Retinal pigment epithelial cell (primary cell): ENCODE data around the gene WDR89.

Experiments
- DNase-seq: peaks from one replicate; pipeline ENCODE4 v3.0.0-alpha.2; 2010; ENCODE audit warnings: low read depth
- H3K4me3 ChIP-seq: 2 replicates; pipeline ENCODE4 v1.5.1; 2011; ENCODE audit warnings: mild to moderate bottlenecking, low read length, control low read depth, moderate library complexity
- TF ChIP-seq, protein P1 (sequence below): conservative IDR thresholded peaks from 2 replicates; pipeline ENCODE4 v1.5.1; 2011; ENCODE audit warnings: low read depth, low read length, control low read depth, inconsistent platforms

WDR89 gene

DNA sequence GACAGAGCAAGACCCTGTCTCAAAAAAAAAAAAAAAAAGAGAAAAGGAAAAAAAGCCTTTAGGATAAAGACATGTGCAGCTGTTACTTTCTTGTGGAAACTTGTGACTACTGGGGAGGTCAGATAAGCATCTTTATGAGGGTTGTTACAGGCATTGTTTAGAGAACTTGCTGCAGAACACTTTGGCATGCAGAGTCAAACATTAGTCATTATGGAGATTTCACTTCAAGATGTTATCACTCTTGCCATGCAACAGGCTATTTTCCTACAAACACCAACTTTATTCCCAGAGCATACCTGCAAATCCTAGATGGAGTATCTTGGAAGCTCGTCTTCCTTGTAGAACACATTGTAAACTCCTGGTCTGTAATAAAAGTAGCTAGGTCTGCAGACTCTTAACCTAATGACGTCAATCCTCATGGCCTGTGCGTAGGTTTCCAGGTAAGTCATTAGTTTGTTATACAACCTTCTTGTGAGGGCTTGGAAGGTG lies 36.3 kb upstream of the WDR89 start:
- TF ChIP-seq, protein P1, sequence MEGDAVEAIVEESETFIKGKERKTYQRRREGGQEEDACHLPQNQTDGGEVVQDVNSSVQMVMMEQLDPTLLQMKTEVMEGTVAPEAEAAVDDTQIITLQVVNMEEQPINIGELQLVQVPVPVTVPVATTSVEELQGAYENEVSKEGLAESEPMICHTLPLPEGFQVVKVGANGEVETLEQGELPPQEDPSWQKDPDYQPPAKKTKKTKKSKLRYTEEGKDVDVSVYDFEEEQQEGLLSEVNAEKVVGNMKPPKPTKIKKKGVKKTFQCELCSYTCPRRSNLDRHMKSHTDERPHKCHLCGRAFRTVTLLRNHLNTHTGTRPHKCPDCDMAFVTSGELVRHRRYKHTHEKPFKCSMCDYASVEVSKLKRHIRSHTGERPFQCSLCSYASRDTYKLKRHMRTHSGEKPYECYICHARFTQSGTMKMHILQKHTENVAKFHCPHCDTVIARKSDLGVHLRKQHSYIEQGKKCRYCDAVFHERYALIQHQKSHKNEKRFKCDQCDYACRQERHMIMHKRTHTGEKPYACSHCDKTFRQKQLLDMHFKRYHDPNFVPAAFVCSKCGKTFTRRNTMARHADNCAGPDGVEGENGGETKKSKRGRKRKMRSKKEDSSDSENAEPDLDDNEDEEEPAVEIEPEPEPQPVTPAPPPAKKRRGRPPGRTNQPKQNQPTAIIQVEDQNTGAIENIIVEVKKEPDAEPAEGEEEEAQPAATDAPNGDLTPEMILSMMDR = no peak
- DNase-seq = peak; percentile 50
- H3K4me3 ChIP-seq = no peak overlapping the region

DNA sequence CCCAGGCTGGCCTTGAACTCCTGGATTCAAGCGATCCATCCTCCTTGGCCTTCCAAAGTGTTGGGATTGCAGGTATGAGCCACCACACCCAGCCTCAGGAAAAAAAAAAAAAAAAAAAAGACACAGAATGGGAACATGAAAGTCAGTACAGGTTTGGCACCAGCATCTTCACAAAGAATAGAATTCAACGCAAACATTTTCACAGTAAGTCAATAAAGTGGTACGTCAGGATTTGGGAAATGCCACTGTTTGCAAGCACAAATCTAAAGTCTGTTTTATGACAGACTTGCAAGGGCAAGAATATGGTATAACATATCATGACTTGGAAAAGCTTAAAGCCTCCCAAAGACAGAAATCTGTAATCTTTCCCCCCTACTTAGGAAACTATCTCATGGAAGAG lies 34.9 kb upstream of the WDR89 start:
- TF ChIP-seq, protein P1 = no peak
- H3K4me3 ChIP-seq = no peak overlapping the region
- DNase-seq = no peak

DNA sequence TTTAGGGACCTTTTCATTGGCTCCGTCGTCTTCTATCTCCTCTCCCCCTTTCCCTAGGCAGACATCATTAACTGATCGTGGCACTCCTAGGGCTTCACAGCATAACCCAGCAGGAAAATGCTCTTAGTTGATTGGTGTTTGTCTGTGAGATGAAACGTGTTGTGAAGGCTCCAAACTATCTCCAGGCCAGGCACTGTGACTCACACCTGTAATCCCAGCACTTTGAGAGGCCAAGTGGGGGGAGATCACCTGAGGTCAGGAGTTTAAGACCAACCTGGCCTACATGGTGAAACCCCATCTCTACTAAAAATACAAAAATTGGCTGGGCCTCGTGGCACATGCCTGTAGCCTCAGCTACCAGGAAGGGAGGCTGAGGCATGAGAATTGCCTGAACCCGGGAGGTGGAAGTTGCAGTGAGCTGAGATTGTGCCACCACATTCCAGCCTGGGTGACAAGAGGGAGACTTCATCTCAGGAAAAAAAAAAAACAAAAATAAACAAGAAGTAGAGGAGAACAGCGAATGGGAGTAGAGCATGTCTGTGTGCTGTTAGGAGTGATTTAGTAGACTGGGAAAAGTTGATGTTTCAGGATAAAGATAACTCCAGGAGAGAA lies 32.3 kb upstream of the WDR89 start:
- TF ChIP-seq, protein P1 = no peak
- H3K4me3 ChIP-seq = no peak overlapping the region
- no peak for DNase-seq

DNA sequence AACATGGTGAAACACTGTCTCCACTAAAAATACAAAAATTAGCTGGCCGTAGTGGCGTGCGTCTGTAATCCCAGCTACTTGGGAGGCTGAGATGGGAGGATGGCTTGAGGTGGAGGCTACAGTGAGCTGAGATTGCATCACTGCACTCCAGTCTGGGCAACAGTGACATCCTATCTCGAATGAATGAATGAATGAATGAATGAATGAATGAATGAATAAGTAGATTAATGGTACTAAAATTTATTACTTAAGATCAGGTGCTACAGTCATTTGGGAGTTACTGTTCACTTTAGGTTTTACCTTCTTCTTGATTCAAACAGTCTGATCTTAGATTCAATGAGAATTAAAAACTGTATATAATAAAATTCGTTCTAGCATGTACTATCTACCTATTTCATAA lies 31.6 kb upstream of the WDR89 start:
- TF ChIP-seq, protein P1 = no peak
- DNase-seq = no peak
- no peak overlapping the region for H3K4me3 ChIP-seq

DNA sequence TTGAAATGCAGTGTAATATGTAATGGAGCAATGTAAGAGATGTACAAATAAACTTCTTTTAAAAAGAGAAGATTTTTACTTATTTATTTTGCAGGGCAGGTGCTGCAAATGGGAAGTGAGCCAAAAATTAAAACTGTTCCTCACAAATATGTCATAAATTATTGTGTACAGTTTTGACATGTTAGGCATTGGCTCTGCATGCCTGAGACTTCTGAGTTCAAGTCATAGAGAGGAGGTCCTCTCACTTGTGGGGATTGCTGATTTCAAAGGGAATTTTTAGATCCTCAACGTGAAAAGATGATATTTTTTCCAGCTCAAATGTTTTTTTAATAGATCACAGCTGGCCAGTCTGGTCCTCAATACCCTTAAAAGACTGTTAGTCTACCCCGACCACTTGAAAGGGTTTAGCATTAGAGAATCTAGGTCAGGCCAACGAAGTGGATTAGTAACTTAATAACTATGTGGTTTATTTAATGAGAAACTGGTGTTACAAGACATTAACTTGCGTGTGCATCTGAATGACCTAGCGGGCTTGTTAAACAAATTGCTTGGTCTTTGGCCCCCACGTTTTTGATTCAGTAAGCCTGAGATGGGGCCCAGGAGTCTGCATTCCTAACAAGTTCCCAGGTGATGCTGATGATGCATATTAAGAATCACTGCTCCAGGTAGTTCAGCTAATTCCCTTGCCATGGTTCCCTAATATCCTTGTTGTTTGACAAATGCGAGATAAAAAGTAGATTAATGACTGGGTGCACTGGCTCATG lies 30.9 kb upstream of the WDR89 start:
- TF ChIP-seq, protein P1 = no peak
- H3K4me3 ChIP-seq = no peak overlapping the region
- peak; percentile 45 for DNase-seq

DNA sequence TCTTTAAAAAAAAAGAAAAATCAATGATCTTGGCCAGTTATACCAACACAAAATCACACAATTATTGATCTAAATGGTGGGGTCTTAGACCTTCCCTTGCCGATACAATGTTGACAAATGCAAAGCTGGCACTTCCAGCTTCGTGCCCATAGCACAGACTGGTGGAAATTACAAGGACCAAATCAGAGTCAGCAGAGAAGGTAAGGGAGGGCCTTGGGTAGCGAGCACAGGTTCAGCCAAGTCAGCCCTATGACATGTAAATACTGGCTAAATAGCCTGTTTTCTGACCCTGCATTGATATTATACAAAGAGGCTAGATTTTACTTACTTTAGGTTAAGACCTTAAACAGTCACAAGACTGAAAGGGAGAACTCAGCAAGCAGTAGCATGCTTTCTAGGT lies 30.3 kb upstream of the WDR89 start:
- no peak overlapping the region for H3K4me3 ChIP-seq
- TF ChIP-seq, protein P1 = no peak
- DNase-seq = no peak

DNA sequence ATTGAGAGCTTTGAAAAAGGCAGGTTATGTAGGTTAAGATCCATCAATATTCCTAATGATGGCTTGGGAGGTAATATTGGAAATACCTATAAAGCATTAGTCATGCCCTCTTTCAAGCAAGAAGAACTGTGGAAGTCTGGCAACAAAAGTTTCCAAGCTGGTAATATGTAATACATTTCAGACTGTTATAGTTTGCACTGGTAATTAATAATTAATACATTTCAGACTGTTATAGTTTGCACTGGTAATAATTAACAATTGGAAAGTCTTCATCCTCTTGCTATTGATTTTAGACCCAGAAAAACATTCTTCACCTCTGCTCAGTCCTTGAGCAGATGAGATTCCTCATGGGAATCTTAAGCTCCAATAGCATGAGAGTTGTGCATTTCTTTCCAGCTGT lies 29.0 kb upstream of the WDR89 start:
- H3K4me3 ChIP-seq = no peak overlapping the region
- TF ChIP-seq, protein P1 = no peak
- DNase-seq = no peak
